Keratinocyte (primary cell): ENCODE measurements around the gene SLX1A. TPM values are rescaled to one million over a fixed set of nuclear protein-coding genes. Genes with fewer than 3 reads are reported as not detected.
"Not testable (repeated sequence)": the region's sequence is repeated elsewhere in the genome, so short reads cannot be mapped to it uniquely, and the experiment has no call there.

Experiments used
- DNase-seq: peaks from one replicate; pipeline ENCODE4 v3.0.0-alpha.2; 2011; ENCODE audit warnings: low read depth, missing footprints, low spot score
- FAIRE-seq: peaks from 2 replicates; lab custom pipeline; 2011; peaks lifted over from hg19 to GRCh38; lab: Jason Lieb, UNC
- H2AFZ ChIP-seq: 2 replicates; pipeline ENCODE4 v1.6.0; 2012; ENCODE audit warnings: low read length, control low read depth, inconsistent platforms; ENCODE audit not compliant: control insufficient read depth
- H3K27ac ChIP-seq: 2 replicates; pipeline ENCODE4 v1.5.1; 2011; ENCODE audit warnings: low read length; ENCODE audit not compliant: control insufficient read depth, insufficient read depth
- H3K27me3 ChIP-seq: 3 replicates; pipeline ENCODE4 v1.6.0; 2011; ENCODE audit warnings: low read length; ENCODE audit not compliant: control insufficient read depth, insufficient read depth; ENCODE audit errors: extremely low read depth
- H3K36me3 ChIP-seq, 2 experiments: 2 replicates in 1 of 2; 3 replicates in 1 of 2; pipeline ENCODE4 v1.5.1; 2011; ENCODE audit warnings: low read length in 2 of 2, mild to moderate bottlenecking in 1 of 2; ENCODE audit not compliant: control insufficient read depth in 2 of 2, insufficient read depth in 2 of 2; ENCODE audit errors: extremely low read depth in 1 of 2
- H3K4me1 ChIP-seq: 3 replicates; pipeline ENCODE4 v1.5.1; 2011; ENCODE audit warnings: low read length; ENCODE audit not compliant: control insufficient read depth, insufficient read depth; ENCODE audit errors: extremely low read depth
- H3K4me2 ChIP-seq: 3 replicates; pipeline ENCODE4 v1.6.0; 2011; ENCODE audit warnings: low read depth, low read length; ENCODE audit not compliant: control insufficient read depth, insufficient read depth; ENCODE audit errors: extremely low read depth
- H3K4me3 ChIP-seq, 3 experiments: fragments of 200-600 bp in 1 of 3; sonication (generic) in 1 of 3; 2 replicates in 2 of 3; 3 replicates in 1 of 3; pipeline ENCODE4 v1.5.1; 2011 to 2016; ENCODE audit warnings: low read length in 3 of 3, mild to moderate bottlenecking in 3 of 3, control low read depth in 2 of 3, inconsistent platforms in 1 of 3, low read depth in 1 of 3, mixed read lengths in 1 of 3, mixed run types in 1 of 3, moderate library complexity in 1 of 3; ENCODE audit not compliant: control insufficient read depth in 2 of 3, insufficient read depth in 2 of 3; ENCODE audit errors: extremely low read depth in 1 of 3
- H3K79me2 ChIP-seq: 2 replicates; pipeline ENCODE4 v1.6.0; 2012; ENCODE audit warnings: low read length; ENCODE audit not compliant: control insufficient read depth, insufficient read depth
- H3K9ac ChIP-seq: 3 replicates; pipeline ENCODE4 v1.6.0; 2011; ENCODE audit warnings: low read length; ENCODE audit not compliant: control insufficient read depth, insufficient read depth; ENCODE audit errors: extremely low read depth
- H3K9me1 ChIP-seq: 3 replicates; pipeline ENCODE4 v1.6.0; 2011; ENCODE audit warnings: low read length; ENCODE audit not compliant: control insufficient read depth, insufficient read depth; ENCODE audit errors: extremely low read depth
- H3K9me3 ChIP-seq: 2 replicates; pipeline ENCODE4 v1.5.1; 2012; ENCODE audit warnings: low read depth, low read length; ENCODE audit not compliant: control insufficient read depth
- H4K20me1 ChIP-seq: 3 replicates; pipeline ENCODE4 v1.6.0; 2011; ENCODE audit warnings: low read length; ENCODE audit not compliant: control insufficient read depth, insufficient read depth; ENCODE audit errors: extremely low read depth
- dilution Hi-C: fragments of 300-500 bp; cut with MboI; formaldehyde crosslinking; loops from one replicate; pipeline ENCODE4 v1.7.0; 2020; ENCODE audit warnings: low sequenced_read_pairs; ENCODE audit not compliant: extremely low pct_ligation_motif_present
- polyA plus RNA-seq, 5 experiments: library from polyadenylated mRNA; depleted of rRNA in 3 of 5; stranded (reverse) in 3 of 5; stranded (forward) in 1 of 5; unstranded in 1 of 5; fragments of >200 nt; gene quantifications; 1 replicate in 1 of 5; 2 replicates in 3 of 5; 3 replicates in 1 of 5; pipeline versions ENCODE4 v1.2.1 to v1.2.3, GENCODE V29; 2011 to 2012; ENCODE audit warnings: missing spikeins in 2 of 5, low read depth in 1 of 5, low replicate concordance in 1 of 5

SLX1A gene
- polyA plus RNA-seq, 1 donor (not counting 4 experiments of a cell fraction or from before 2014, with no cell fraction given) = 5.4 TPM

GRCh38 chr16:30205541-30206236 is 12.0 kb downstream of the SLX1A start:
- H3K9ac ChIP-seq, H3K27me3 ChIP-seq, H3K9me1 ChIP-seq, H3K36me3 ChIP-seq, H3K4me1 ChIP-seq, dilution Hi-C loops, H2AFZ ChIP-seq, H4K20me1 ChIP-seq, FAIRE-seq, H3K9me3 ChIP-seq, H3K27ac ChIP-seq, DNase-seq, H3K79me2 ChIP-seq: not testable (repeated sequence)
- peak overlapping the region; percentile 20 for H3K4me2 ChIP-seq
- H3K4me3 ChIP-seq = peak overlapping the region in 1 of 3 experiments; percentile 24

GRCh38 chr16:30206252-30206651 is 12.6 kb downstream of the SLX1A start:
- H3K27ac ChIP-seq, DNase-seq, H3K4me2 ChIP-seq, H3K36me3 ChIP-seq, dilution Hi-C loops, H3K4me1 ChIP-seq, H4K20me1 ChIP-seq, H3K27me3 ChIP-seq, H3K9me1 ChIP-seq, H3K79me2 ChIP-seq, H3K9ac ChIP-seq, H2AFZ ChIP-seq, H3K9me3 ChIP-seq, FAIRE-seq: not testable (repeated sequence)
- H3K4me3 ChIP-seq = peak overlapping the region in 1 of 3 experiments; percentile 24

GRCh38 chr16:30207063-30207704 is 13.5 kb downstream of the SLX1A start:
- H3K9ac ChIP-seq, H2AFZ ChIP-seq, H4K20me1 ChIP-seq, DNase-seq, H3K4me1 ChIP-seq, H3K4me3 ChIP-seq, H3K36me3 ChIP-seq, H3K79me2 ChIP-seq, H3K4me2 ChIP-seq, H3K9me3 ChIP-seq, dilution Hi-C loops, H3K9me1 ChIP-seq, H3K27ac ChIP-seq, H3K27me3 ChIP-seq: not testable (repeated sequence)
- peak; percentile 71 for FAIRE-seq

- H3K9me3 ChIP-seq, DNase-seq, dilution Hi-C loops, H3K27me3 ChIP-seq, H3K79me2 ChIP-seq, H3K36me3 ChIP-seq, H2AFZ ChIP-seq, H3K27ac ChIP-seq, H4K20me1 ChIP-seq, H3K4me3 ChIP-seq, H3K9me1 ChIP-seq, H3K9ac ChIP-seq, H3K4me2 ChIP-seq, H3K4me1 ChIP-seq: not testable (repeated sequence)
- FAIRE-seq = peak; percentile 91
These were observed 15.4 kb downstream of the SLX1A start for GRCh38 chr16:30209032-30209431.

- dilution Hi-C loops, H3K4me1 ChIP-seq, H2AFZ ChIP-seq, H3K27me3 ChIP-seq, H3K27ac ChIP-seq, H3K4me2 ChIP-seq, H4K20me1 ChIP-seq, H3K9ac ChIP-seq, H3K4me3 ChIP-seq, H3K79me2 ChIP-seq, H3K9me1 ChIP-seq, DNase-seq, FAIRE-seq, H3K36me3 ChIP-seq, H3K9me3 ChIP-seq: not testable (repeated sequence)
These were observed 17.7 kb downstream of the SLX1A start for GRCh38 chr16:30211414-30211813.
